SKM-1 treated with dmso at 0.1 percent for 144 hours (cell line): Measurements from ENCODE around the gene DLL1.

Source experiments
- DNase-seq: peaks from one replicate; lab custom pipeline; 2025; ENCODE audit not compliant: unreplicated experiment; lab: John Stamatoyannopoulos, UW

Gene DLL1

GRCh38 chr6:170295510-170296422 is 4.9 kb upstream of the DLL1 start:
- no peak for DNase-seq

- no peak for DNase-seq
These were observed 4.1 kb upstream of the DLL1 start for GRCh38 chr6:170294813-170295509.

GRCh38 chr6:170294298-170294730 is 3.4 kb upstream of the DLL1 start:
- DNase-seq = no peak

- DNase-seq = no peak
These were observed 2.7 kb upstream of the DLL1 start for GRCh38 chr6:170293341-170294231.

- DNase-seq = no peak
These were observed 1.7 kb upstream of the DLL1 start for GRCh38 chr6:170292407-170293158.

- no peak for DNase-seq
These were observed 1.2 kb upstream of the DLL1 start for GRCh38 chr6:170292111-170292406.

- DNase-seq = no peak
These were observed 613 bp upstream of the DLL1 start for GRCh38 chr6:170291271-170292110.

GRCh38 chr6:170289951-170290295 is 955 bp downstream of the DLL1 start:
- DNase-seq = no peak

GRCh38 chr6:170289180-170289931 is 1.5 kb downstream of the DLL1 start:
- DNase-seq = no peak

- DNase-seq = no peak
These were observed 2.1 kb downstream of the DLL1 start for GRCh38 chr6:170288852-170289179.

GRCh38 chr6:170288091-170288631 is 2.7 kb downstream of the DLL1 start:
- DNase-seq = no peak

GRCh38 chr6:170287371-170287876 is 3.5 kb downstream of the DLL1 start:
- no peak for DNase-seq

GRCh38 chr6:170286934-170287265 is 4.0 kb downstream of the DLL1 start:
- DNase-seq = no peak

GRCh38 chr6:170286246-170286933 is 4.5 kb downstream of the DLL1 start:
- no peak for DNase-seq

GRCh38 chr6:170285482-170285881 is 5.4 kb downstream of the DLL1 start:
- no peak for DNase-seq

GRCh38 chr6:170284866-170285469 is 5.9 kb downstream of the DLL1 start:
- DNase-seq = no peak

- no peak for DNase-seq
These were observed 6.6 kb downstream of the DLL1 start for GRCh38 chr6:170284126-170284773.
